GM04504 (cell line): ENCODE measurements around the gene PPM1H.
"Not testable (repeated sequence)": the region's sequence is repeated elsewhere in the genome, so short reads cannot be mapped to it uniquely, and the experiment has no call there.

Experiments
- DNase-seq: peaks from one replicate; pipeline ENCODE4 v3.0.0-alpha.2; 2012; ENCODE audit warnings: low read depth

Gene PPM1H

GRCh38 chr12:62834971-62835547 is 99.9 kb downstream of the PPM1H start:
- no peak for DNase-seq

- no peak for DNase-seq
Observed at GRCh38 chr12:62834406-62834805, 100.5 kb downstream of the PPM1H start.

GRCh38 chr12:62833634-62834033 is 101.3 kb downstream of the PPM1H start:
- no peak for DNase-seq

- no peak for DNase-seq
Observed at GRCh38 chr12:62832558-62832957, 102.4 kb downstream of the PPM1H start.

- DNase-seq, result no peak
Observed at GRCh38 chr12:62832027-62832426, 102.9 kb downstream of the PPM1H start.

GRCh38 chr12:62827855-62828254 is 107.1 kb downstream of the PPM1H start:
- DNase-seq, result no peak

GRCh38 chr12:62827042-62827441 is 107.9 kb downstream of the PPM1H start:
- no peak for DNase-seq

- no peak for DNase-seq
Observed at GRCh38 chr12:62817556-62818271, 117.2 kb downstream of the PPM1H start.

- DNase-seq, result no peak
Observed at GRCh38 chr12:62814243-62814642, 120.7 kb downstream of the PPM1H start.

GRCh38 chr12:62813031-62813829 is 121.7 kb downstream of the PPM1H start:
- no peak for DNase-seq

GRCh38 chr12:62811481-62811880 is 123.5 kb downstream of the PPM1H start:
- not testable (repeated sequence) for DNase-seq

- no peak for DNase-seq
Observed at GRCh38 chr12:62808166-62808879, 126.6 kb downstream of the PPM1H start.

- DNase-seq, result no peak
Observed at GRCh38 chr12:62806893-62807292, 128.1 kb downstream of the PPM1H start.

GRCh38 chr12:62806244-62806836 is 128.6 kb downstream of the PPM1H start:
- no peak for DNase-seq

- no peak for DNase-seq
Observed at GRCh38 chr12:62805517-62805916, 129.4 kb downstream of the PPM1H start.

- DNase-seq, result no peak
Observed at GRCh38 chr12:62803756-62804155, 131.2 kb downstream of the PPM1H start.

- DNase-seq, result no peak
Observed at GRCh38 chr12:62802984-62803383, 132.0 kb downstream of the PPM1H start.

GRCh38 chr12:62802321-62802720 is 132.6 kb downstream of the PPM1H start:
- no peak for DNase-seq

GRCh38 chr12:62801796-62802195 is 133.2 kb downstream of the PPM1H start:
- DNase-seq, result no peak

GRCh38 chr12:62800707-62801400 is 134.1 kb downstream of the PPM1H start:
- DNase-seq, result peak; percentile 22

GRCh38 chr12:62799766-62800406 is 135.1 kb downstream of the PPM1H start:
- DNase-seq, result no peak
